ENCODE results near the gene RRN3.
"Not testable (repeated sequence)": the region's sequence is repeated elsewhere in the genome, so short reads cannot be mapped to it uniquely, and the experiment has no call there.

DNA sequence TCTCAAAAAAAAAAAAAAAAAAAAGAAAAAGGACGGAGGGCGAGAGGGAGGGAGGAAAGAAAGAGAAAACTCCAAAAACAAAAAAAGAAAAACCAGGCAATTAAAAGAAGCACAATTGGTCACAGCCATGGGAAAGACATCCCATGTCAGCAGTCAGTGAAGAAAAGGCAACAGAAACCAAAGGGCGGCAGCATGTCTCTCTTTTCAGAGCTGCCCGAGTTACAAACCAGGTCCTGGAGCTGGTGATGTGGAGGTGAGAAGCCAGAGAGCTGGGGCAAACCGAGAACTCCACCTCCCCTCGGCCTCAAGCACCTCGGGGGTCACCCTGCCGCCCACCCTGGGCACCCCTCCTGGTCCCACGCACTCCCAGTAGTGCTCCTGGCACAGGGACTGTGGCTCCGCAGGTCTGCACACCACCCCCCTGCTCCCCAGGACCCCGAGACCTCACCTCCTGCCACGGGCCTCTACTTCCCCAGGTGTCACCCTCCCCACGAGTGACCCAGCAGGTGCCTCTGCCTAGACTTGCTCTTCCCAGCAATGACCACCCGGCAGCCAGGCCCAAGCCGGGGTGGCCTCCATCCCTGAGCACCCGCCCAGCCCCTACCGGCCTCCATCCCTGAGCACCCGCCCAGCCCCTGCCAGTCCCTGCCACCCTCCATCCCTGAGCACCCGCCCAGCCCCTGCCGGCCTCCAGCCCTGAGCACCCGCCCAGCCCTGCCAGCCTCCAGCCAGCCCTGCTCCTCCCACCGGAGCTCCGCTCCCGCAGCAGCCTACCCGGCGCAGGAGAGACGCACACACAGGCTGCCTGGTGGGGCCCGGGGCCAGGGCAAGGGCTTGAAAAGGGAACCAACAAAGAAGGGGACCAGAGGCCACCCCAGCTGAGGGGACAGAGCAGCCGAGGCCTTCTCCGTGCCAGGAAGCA is 46.6 kb upstream of the RRN3 start:
- TF ChIP-seq CTCF (IDR thresholded peaks at IDR 0.05; ENCODE audit: borderline replicate concordance, extremely low read depth, low read length, poor library complexity, severe bottlenecking); EZH2 (IDR thresholded peaks at IDR 0.05; ENCODE audit: borderline replicate concordance, low read depth, low read length, severe bottlenecking): not testable (repeated sequence)
